Right lobe of liver (tissue), 4 donors: ENCODE data around the gene ADGRD1.

Experiments used
- POLR2A ChIP-seq: fragments of 450-650 bp; IDR thresholded peaks from one replicate; pipeline ENCODE4 v1.6.1; 2017; ENCODE audit warnings: antibody characterized with exemption, mild to moderate bottlenecking
- TF ChIP-seq, protein P1 (sequence below), 4 donors: fragments of 200-600 bp in 3 of 4; fragments of 450-650 bp in 1 of 4; IDR thresholded peaks; one replicate each; pipeline versions ENCODE4 v1.5.1 to v1.8.0; 2016 to 2022; ENCODE audit warnings: antibody characterized with exemption in 4 of 4, mild to moderate bottlenecking in 2 of 4
- donor health status: DM: no; HTN: no; CAD: no.
- donor health status: DM: no; HTN: no; CAD: no.
- donor health status: DM: no; HTN: yes; CAD: no.

DNA sequence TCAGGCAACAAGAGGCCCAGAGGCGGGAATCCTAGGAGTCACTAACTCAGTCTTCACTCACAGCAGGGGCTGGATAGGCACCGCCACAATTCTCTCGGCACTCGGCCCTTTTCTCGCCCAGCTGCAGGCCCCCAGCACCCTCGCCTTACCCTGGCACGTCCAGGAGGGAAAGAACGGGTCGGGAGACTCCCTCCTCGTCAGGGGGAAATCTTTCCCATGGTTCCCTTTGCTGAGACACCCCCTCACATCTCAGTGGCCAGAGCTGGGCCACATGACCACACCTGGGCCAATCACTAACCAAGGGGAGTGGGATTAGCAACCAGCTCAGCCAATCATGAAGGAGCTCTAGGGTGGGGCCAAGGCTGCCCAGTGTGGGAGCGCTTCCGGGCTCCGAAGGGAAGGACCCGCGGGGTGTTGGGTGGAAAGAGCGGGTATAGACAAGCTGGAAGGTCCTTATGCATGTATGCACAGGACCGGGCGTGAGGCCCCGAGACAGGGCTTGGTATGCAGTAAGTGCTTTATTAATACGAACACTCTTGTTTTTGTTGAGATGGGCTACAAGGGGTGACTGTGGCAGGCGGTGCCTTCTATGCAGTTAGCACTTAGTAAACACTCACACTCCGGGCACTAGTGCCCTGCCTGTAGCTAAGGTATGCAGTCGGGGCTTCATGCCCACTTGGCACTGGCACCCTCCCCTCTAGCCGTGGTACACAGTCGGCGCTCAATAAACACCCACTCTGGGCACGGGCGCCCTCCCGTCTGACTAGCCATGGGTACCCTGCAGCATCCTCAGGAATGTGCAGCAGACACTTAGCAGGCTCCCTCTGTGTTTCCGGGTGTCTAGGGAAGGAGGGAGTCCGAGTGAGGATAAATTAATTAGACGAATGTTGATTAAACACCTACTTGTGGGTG is 40.3 kb downstream of the ADGRD1 start:
- TF ChIP-seq, protein P1, sequence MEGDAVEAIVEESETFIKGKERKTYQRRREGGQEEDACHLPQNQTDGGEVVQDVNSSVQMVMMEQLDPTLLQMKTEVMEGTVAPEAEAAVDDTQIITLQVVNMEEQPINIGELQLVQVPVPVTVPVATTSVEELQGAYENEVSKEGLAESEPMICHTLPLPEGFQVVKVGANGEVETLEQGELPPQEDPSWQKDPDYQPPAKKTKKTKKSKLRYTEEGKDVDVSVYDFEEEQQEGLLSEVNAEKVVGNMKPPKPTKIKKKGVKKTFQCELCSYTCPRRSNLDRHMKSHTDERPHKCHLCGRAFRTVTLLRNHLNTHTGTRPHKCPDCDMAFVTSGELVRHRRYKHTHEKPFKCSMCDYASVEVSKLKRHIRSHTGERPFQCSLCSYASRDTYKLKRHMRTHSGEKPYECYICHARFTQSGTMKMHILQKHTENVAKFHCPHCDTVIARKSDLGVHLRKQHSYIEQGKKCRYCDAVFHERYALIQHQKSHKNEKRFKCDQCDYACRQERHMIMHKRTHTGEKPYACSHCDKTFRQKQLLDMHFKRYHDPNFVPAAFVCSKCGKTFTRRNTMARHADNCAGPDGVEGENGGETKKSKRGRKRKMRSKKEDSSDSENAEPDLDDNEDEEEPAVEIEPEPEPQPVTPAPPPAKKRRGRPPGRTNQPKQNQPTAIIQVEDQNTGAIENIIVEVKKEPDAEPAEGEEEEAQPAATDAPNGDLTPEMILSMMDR (IDR thresholded peaks at IDR 0.05): no peak
- no peak for TF ChIP-seq POLR2A
